GM19035 (cell line): Measurements from ENCODE around the gene EFL1.
A peak's percentile ranks its signal among the peaks of the same experiment; 100 is the strongest.

Experiments
- ATAC-seq: cut with Tn5 transposase; IDR thresholded peaks from one replicate; pipeline ENCODE4 v1.9.1; 2021; ENCODE audit not compliant: unreplicated experiment

EFL1 gene

DNA sequence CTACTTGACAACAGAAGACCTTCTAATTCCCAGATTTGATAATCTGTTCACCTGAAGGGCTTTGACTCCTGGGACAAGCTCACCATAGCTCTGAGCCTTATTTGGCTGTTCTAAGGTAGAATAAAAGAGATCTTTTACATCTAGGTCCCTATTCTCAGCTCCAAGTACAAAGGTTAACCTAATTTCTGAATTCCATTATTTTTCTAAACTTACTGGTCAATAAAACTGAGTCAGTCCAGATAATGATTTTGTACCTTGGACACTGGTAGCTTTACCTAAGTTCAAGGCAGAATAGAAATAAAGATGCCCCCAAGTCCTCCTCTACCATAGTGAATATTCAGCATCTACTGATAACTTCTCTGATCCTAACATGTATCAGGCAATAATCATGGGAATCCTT, 135.0 kb downstream of the EFL1 start:
- no peak for ATAC-seq

DNA sequence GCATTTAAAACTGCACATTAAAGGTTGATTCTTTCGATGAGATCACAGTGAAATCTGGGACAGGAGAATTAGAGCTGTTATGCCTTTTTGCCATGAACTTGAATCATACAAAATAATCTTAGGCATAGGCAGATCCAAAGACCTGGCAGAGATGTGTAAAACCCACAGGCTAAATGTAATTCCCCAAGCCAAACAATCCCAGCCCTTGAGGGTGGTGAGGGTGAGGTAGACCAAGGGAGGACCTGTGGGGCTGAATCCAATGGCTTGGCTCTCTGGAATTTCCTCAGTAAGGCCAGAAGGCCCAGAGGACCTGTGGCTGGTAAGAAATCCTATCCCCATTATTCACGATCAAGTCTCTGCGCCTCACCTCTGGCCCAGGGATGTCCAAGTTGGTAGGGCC, 136.2 kb downstream of the EFL1 start:
- ATAC-seq, result no peak

DNA sequence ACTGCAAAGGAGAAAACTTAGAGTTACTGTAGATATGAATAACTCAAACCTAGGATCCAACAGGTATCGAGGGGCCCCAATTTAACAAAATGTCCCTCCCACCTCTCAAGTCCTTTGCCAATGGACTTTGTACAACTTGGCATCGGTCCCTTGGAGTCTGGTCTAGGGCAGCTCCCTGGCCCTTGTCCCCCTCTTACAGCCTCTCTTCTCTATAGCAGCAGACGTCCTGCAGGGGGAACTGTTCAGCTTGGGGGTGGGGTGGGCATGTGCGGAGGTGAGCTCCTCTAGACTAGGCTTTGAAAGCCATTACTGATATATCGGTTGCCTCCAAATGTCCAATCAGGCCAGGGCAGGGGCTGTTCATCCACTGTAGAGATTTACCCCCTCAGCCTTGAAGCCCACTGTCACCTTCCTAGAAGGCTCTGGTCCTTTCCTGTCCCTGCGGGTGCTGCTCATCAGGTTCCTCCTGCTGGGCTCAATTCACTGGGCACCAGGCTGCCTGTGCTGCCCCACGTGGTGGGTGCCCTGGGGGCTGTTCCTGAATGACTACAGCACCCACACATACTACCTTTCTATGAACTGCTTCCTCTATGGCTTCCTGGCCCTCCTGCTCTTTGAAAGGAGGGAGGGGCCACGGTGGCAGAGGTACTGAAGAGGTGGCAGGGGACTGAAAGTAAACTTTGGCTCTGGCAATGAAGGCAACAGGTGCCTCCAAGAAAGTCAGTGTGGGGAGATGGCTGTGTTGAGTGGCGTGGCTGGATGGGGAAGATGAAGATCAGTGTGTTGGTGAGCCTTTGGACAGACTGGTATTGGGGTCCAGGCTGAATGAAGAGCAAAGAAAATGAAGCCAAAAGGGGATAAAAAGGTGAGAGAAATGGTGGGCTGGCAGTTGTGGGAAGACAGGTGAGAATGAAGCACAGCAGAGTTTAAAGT, 137.9 kb downstream of the EFL1 start:
- no peak for ATAC-seq

DNA sequence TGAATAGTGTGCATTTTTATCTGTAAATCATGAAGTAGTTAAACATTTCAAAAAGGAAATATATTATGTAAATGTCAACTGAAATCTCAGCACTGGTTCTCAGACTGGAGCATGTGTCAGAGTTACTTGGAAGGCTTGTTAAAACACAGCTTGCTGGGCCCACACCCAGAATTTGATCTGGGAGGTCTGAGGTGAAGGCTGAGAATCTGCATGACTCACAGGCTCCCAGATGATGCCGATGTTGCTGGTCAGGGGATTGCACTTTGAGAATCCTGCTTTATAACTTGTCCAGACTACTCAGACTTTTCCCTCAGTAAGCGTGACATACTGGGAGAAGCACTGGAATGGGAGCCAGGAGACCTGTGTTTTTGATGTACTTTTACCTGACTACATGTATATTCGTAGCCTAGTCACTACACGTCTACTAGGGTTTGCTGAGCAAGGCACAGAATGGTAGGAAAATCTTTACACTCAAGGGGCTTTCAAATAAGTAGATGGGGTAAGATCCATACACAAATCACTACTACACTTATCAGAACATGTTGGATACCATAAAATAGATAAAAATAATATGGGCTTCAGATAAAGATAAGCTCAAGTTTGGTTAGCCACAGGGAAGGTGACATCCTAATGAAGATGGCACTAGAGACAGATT, 139.7 kb downstream of the EFL1 start:
- no peak for ATAC-seq

DNA sequence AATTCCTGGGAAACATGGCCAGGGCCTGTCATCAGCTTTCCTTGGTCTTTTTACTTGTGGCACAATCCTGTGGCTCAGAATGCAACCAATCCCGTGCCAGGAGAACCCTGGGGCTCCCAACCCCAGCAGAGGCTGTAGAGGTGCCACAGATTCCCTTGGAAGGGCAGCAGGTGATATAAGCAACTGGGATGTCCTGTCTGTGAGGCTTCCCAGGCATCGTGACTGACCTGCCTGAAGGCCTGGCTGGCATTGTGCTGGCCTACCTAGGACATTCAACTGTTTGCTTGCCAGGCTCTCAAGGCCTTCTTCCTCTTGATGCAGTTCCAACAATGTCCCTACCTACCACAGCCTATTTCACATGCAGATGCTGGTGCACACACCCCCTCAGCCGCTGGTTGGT, 144.5 kb downstream of the EFL1 start:
- no peak for ATAC-seq

DNA sequence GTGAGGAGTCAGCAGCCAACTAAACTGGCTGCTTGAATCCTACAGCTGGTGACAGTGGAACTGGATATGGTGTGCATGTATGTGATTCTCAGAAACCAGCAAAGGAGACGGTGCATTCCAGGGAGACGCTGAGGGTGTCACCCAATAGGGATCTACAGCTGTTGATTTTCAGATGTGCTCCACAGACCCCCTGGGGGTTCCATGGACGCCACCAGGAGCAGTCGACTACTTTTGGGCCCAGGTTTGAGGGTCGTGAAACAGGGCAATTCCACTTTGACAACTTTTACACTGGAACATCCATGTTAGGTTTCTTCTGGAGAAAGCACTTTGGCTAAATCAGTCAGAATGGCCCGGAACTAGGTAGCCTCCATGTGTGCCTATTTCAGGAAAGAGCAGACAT, 145.2 kb downstream of the EFL1 start:
- no peak for ATAC-seq

DNA sequence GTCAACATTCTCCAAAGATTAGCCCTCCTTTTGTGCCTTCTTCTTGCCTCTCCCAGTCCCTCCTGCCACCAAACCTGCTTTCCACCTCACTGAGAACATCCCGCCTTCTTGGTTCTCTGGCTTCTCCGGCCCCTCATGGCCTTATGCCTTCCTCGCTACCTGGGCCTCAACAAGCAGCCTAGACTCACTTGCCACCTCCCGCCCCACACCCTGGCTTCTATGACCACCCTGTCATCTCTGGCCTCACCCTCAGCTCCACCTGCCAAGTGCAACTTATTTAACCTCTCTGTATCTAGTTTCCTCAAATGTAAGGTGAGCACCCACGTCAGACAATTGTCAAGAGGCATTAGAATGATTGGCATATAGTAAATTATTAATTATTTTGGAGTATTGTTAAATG, 147.9 kb downstream of the EFL1 start:
- no peak for ATAC-seq

DNA sequence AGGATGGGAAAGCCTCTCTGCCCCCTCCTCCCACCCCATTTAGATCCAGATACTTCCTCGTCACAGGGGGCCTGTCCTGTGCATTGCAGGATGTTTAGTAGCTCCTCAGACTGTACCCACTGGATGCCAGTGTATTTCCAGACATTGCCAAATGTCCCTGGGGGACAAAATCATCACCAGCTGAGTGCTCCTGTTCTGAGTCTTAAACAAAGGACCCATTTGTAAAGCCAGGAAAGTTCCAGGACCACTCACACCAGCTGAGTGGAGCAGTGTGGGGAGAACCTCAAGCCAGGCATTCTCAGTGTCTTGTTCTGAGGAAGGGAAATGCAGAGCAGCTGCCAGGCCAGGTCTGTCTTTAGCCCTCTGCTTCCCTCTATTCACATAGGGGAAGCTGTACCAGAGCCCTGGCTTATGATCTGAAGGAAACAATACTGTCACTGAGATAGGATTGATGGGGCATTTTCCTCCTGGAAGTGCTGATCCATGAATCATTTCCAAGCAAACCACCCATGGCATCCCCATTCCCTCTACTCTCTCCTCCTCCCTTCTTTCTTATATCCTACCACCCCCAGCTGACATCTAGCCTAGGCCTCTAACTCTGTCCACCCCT, 149.3 kb downstream of the EFL1 start:
- ATAC-seq, result no peak

DNA sequence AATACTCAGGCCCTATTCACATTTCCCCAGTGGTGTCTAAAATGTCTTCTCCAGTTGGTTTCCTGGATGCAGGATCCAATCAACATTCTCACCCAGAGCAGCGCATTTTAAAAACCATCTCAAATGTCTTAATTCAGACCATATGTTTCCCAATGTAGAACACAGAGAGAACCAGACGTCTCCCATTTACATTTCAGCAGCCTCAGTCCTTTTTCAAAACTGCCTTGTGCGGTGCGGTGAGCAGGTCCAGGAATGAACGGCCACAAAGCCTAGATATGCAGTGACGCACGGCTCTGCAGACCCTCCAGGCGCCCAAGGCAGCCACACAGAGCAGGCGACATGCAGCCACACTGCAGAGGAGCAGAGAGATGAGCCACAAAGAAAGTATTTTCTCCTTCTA, 150.6 kb downstream of the EFL1 start:
- ATAC-seq, result no peak

DNA sequence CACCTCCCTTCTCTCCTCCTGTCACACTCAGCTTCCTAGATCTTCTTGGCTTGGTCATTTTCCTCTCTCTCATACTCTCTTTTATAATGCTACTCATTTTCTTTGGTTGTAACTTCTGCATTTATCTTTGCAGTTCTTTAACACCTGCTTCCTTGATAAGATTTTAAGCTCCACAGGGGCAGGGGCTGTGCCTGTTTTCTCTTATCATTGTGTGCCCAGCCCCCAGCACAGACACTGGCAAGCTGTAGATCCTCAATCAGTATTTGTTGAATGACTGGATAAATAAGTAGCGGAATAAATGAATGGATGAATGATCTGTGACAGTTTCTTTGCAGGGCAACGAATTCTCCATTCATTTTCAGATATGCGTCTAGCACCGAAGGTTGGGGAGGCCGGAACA, 152.4 kb downstream of the EFL1 start:
- ATAC-seq, result no peak

DNA sequence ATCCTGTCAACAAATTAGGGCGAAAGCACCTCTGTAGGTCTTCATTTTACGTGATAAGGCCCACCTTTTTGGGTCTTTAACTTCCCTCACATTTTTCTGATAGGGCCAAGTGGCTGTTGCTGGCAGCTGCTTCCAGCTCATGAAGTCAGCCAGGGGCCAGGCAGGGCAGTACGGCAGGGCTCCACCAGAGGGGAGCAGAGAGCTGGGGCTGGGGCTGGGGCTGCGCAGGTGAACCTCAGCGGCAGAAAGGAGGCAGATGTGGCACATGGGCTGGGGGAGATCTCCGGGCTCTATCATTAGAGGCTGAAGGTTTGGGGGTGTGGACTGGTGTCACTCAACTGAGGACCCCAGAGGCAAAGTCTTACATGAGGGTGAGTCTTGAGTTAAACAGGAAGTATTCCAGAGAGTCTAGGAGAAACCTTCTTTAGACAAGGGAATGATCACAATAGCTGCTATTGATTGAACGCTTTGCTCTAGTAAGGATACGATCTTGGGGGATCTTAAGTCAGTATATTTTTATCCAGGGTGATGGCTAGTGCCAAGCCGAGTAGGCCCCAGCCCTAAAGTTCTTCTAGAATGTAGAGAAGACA, 153.9 kb downstream of the EFL1 start:
- ATAC-seq, result peak; percentile 94

DNA sequence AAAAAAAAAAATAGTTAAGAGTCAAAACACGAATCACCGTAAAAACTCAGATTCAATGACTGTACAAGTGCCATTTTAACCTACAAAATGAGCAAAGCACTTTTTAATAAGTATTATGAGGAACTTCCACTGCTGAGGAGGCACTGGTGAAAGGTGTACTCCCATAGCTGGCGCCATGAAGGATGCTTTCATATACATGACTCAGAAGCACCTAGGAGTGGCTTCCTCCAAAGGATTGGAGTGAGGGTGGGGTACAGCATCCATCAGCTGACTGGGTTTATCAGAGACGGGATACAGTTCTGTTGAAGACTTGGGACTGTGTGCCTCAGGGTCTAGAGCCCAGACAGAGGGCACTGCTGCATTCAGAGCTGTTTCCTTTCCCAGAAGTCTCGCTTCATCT, 155.9 kb downstream of the EFL1 start:
- no peak for ATAC-seq

DNA sequence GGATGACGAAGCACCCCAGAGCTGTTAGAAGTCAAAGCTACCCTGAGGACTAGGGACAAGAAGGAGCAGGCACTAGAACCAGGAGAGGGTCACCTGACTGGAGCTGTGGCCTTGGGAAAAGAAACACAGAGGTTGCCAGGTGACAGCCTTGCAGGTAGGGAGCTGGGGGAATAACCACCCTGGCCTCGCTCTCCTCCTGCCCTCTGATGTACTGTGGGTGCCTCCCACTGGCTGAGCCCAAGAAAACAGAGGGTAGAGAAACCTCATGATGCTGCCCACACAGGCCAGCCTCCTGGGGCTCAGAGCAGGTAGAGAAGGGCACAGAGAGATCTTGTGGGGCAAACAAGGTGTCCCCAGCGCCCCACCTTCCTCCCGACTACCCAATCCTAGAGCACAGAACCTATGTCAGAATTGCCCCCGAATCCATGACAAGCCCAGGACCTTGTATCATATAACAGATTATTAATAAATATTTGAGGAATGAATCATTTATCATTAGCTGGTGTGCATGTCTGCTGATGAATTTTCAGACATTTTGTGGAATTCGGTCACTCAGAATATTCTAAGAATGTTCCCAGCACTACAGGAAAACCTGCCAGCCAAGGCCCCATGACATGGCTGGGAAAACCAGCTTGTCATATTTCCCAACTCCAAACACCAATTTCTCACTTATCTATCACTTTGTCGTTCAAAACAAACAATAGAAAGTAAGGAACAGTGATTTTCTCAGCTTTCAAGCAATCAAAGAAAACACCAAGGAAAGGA, 156.9 kb downstream of the EFL1 start:
- ATAC-seq, result no peak

DNA sequence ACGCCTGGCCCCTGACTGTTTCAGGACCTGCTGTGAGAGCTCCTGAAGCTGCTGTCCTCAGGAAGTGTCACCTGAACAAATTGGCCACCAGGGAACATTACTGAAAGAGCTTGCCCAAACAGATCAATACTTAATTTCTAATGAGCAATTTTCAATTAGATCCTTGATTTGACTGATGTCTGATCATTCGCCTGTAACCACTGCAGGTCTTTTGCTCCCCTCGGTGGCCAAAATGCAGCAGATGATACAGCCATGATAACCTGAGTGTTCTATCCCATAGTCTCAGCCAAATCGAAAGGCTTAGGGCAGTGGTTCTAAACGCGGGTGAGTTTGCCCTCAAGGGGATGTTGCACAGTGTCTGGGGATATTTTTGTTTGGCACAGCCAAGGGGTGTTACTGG, 159.1 kb downstream of the EFL1 start:
- ATAC-seq, result no peak

DNA sequence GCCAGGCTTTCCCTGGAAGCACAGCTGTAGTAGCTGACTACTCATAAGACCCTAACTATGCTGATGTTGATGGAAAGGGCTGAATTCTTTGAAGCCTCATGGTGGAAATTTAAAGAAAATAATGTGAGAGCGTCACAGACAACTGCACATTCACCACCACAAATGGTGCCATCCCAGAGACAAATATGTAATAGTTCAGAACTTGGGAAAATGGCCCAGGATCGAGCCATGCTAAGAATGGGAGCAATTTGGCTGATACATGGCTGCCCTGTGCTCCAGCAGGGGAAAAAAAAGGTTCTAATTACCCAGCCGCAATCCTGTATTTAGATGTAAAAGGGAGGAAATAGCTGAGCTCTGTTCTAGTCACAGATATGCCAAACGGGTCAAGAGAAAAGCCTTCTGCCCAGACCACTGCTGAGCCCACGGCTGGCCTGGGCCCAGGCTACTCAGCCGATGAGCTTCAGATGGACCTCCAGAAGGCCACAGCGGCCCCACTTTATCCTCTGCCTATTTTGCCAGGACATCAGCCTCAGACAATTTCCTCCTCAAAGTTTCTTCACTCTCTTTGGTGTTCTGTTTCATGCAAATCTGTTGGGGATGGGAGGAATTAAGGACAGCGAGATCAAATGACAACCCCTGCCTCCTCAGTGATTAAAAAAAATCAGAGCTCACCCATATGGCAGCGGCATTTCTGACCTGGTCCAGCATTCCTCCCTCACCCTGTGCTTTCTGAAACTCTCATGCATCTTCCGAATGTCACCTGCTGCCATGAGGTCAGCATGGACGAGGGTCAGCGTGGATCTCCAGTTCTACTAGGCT, 162.2 kb downstream of the EFL1 start:
- ATAC-seq, result no peak

DNA sequence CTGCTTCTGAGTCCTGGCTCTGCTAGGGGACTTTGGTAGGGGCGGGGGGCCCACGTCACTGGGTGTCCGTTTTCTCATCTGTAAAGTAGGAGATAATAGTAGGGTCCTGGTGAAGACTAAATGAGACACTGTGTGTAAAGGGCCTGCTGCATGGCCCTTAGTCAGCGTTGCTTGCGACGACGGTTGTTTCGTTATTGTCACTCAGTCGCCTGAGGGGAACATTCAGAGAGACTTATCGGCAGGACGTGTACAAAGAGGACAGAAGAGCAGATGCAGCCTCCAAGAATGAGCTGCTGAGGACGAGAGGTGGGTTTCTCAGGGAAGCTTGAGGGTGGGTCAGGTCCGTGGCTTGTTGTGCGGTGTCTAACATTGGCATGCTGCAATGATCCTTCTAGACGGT, 163.9 kb downstream of the EFL1 start:
- no peak for ATAC-seq

DNA sequence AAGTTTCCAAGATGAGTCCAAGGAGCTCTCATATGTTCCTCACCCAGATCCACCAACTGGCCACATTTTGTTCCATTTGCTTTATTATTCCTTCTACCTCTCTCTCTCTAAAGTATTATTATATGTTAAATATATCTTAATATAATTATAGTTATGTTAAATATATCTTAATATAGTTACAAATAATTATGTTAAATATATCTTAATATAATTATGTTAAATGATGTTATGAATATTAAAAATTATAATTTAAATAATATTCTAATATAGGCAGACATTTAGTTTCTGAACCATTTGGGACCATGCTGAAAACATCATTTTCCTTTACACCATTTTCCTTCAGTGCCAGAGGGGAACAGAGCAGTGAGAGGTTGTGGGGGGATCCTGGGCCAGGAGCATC, 166.7 kb downstream of the EFL1 start:
- no peak for ATAC-seq

DNA sequence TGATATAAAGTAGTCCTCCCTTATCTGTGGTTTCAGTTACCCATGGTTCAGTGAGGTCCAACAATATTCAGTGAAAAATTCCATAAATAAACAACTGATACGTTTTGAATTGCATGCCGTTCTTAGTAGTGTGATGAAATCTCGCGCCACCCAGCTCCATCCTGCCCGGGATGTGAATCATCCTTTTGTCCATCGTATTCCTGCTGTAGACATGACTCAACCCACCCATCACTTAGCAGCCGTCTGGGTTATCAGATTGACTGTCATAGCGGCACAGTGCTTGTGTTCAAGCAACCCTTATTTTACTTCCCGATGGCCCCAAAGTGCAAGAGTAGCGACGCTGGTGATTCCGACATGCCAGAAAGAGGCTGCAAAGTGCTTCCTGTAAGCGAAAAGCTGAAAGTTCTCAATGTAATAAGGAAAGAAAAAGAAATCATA, 168.7 kb downstream of the EFL1 start:
- no peak for ATAC-seq

DNA sequence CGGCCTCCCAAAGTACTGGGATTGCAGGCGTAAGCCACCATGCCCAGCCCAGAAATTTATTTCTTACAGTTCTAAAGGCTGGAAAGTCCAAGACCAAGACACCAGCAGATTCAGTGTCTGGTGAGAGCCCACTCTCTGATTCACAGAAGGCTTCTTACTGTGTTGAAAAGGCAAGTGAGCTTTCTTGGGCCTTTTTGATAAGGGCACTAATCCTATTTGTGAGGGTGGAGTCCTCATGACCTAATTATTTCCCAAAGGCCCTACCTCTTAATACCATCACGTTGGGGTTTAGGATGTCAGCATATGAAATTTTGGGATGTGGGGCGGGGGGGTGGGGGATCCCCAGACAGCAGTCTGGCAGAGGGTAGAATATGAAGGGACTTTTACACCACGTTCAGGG, 169.2 kb downstream of the EFL1 start:
- no peak for ATAC-seq

DNA sequence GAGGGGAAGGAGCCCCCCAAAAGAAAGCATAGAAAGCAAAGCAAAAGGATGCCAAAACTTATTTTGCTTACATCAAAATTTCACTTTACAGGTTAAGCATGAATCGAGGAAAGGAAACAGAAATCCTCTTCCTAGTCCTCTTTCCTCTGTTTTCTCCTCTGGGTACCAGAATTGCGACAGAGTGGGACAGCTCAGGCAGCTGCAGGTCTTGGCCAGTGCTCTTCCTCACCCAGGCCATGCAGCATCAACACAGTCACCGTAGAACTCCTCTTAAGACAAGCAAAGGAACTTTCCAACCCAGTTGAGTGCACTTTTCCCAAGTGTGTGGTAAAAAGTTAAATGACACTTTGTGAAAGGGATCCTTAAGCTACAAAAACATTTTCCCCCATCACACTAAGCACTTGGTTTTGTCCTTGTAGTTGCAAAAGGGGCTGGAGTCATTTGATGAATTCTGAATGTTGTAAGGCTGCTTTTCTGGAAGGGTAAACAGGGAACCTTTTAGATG, 170.8 kb downstream of the EFL1 start:
- no peak for ATAC-seq
